ENCODE data around the gene KLHL9.
"Not testable (repeated sequence)": the region's sequence is repeated elsewhere in the genome, so short reads cannot be mapped to it uniquely, and the experiment has no call there.

The KLHL9 gene, protein sequence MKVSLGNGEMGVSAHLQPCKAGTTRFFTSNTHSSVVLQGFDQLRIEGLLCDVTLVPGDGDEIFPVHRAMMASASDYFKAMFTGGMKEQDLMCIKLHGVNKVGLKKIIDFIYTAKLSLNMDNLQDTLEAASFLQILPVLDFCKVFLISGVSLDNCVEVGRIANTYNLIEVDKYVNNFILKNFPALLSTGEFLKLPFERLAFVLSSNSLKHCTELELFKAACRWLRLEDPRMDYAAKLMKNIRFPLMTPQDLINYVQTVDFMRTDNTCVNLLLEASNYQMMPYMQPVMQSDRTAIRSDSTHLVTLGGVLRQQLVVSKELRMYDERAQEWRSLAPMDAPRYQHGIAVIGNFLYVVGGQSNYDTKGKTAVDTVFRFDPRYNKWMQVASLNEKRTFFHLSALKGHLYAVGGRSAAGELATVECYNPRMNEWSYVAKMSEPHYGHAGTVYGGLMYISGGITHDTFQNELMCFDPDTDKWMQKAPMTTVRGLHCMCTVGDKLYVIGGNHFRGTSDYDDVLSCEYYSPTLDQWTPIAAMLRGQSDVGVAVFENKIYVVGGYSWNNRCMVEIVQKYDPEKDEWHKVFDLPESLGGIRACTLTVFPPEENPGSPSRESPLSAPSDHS

DNA sequence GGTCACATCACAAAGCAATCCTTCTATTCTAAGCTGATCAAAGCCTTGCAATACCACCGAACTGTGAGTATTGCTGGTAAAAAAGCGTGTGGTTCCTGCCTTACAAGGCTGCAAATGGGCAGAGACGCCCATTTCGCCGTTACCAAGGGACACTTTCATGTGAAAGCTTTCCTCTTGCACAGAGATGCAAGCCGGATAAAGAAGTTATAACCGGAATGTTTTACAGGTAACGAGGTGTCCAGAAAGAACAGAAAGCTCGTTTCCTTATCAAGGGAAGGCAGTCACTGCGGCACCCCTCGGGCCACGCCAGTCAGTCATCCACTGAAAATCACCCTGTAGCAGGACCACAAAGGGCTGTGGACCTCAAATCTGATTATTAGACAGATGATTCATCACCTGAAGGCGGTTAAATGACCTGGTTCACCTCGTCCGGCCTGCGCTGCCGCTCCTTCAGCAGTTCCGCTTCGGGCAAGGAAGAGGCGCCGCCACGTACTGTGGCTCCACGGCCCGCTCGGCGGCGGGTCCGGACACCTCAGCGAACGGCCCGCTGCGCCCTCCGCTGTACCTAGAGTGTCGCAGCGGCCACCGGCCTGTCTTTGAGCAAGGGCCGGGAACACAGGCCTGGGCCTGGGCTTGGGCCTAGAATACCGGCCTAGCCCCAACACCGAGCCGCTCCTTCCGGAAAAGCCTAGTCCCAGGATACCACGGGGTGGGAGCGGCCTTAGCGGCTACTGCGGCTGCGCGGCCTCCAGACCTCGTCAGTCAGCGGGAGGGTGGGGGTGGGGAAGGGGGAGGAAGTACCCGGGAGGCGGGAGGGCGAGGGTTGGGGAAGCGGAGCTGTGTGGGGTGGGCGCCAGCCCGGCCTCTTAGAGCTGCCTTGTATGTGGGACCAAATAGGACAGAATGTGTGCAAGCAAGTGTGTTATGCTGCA lies at the start of gene KLHL9:
TSS of gene KLHL9 (minus strand) at position 704 of the 932 bp plus-strand sequence. CDS start at position 159, 545 bp downstream.
- peak; percentile 87 for DNase-seq (ENCODE audit: low read depth)

DNA sequence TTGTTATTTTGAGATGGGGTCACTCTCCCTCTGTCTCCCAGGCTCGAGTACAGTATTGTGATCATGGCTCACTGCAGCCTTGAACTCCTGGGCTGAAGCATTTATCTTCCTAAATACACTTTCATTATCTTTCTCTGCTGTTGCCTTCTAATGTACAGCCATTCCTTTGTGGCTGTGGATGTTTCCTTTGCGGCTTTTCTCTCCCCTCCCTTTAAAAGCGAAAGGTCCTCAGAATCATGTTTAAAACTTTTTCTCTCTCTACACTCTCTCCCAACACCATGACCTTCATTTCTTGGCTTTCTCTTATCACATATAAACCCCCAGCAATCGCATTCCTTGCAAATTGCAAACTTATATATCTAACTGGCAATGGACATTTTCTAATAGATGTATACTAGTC lies 48.4 kb upstream of the KLHL9 start:
- DNase-seq (ENCODE audit: low read depth): no peak

DNA sequence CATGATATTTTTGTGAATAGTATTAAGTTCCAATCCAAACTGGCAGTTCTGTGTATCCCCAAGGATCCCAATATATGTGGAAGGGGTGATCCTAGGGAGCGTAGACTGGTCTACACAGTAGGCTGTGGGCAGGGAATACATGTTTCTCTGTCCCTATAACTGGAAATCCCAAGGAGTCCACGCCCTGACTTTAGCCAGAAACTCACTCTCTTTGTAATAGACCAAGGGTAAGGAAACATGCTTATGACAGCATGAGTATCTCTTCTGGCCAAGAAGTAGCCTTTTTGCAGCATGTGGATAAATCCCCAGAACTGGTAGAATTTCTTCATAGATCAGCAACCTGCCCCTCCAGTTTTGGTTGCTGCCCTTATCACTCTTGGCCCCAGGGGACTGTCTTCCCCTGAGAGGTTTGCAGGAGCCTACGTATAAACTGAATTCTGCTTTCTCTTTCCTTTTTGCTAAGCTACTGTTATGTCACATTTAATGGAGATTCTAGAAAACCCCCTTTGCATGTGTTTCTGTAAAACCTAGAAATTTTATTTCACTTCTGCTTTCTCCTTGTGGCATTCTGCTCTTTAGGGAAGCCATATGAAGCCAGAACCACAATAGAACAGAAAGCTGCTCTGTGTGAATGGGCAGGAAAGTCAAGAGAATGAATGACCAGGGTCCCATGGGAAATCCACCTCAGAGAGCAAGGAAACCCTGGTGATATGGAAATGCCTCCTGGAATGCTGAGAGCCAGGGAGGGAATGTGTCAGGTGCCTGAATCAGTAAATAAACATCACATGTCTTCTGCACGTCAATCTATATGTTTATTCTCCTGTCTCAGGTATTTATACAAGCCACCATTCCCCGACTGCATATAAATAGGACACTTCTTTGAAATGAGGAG lies 46.5 kb upstream of the KLHL9 start:
- DNase-seq (ENCODE audit: low read depth): no peak

DNA sequence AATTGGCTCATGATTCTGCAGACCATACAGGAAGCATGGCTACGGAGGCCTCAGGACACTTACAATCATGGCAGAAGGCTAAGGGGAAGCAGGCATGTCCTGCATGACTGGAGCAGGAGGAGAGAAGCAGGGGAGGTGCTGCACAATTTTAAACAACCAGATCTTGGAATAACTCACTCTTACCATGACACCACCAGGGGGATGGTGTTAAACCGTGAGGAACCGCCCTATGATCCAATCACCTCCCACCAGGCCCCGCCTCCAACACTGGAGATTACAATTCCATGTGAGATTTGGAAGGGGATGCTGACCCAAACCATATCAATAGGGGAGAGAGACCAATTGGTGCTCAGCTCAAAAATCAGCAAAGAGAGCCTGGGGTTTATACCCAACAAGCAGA lies 36.3 kb upstream of the KLHL9 start:
- not testable (repeated sequence) for DNase-seq (ENCODE audit: low read depth)

DNA sequence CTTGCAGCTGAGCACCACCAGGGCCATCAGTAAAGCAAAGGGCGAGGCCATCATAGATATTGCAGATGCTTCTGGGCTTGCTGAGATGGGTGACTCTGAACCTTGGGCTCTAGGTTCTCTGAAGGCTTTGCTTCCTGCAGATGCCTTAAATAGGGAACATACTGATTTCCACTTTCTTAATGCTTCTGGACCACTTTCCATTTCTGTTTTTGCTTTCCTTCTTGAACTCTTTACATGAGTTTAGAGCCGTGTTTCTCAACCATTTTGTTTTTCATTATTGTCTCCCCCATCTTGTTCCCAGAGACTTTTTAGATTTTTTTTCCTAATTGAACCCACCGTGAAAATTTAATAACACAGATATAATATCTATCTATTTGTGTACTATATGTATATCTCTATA lies 32.8 kb upstream of the KLHL9 start, which contains the start of gene IFNA13:
TSS of gene IFNA13 (minus strand) at position 101 of the 400 bp plus-strand sequence. CDS start at position 54, 47 bp downstream.
- DNase-seq (ENCODE audit: low read depth): no peak

DNA sequence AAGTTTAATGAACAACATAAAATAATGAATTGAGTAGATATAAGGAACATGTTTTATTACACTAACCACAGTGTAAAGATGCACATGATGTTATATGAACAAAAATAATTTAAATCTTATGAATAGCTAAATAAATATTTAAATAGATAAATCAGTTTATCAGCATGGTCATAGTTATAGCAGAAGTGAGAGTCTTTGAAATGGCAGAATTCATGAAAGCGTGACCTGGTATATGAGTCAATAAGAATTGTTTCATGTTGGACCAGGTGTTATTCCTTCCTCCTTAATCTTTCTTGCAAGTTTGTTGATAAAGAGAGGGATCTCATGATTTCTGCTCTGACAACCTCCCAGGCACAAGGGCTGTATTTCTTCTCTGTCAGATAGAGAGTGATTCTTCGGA lies 32.0 kb upstream of the KLHL9 start:
- not testable (repeated sequence) for DNase-seq (ENCODE audit: low read depth)

DNA sequence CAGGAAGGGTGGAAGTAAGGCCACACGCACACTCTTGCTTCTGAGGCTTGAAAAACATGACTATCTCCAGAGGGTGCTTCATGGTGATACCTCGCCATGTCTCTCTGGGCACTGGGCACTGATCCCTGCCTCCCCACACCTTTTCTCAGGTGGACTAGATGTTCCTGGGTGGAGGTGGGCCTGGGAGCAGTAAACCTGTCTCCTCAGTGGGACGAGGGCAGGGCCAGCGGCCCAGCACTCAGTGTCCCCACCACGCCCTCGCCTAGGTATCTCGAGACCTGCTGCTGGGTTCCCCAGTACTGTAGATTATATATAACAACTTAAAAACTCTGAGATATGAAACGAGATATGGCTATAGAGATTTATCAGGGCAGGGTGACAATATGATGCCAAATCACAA lies 27.1 kb upstream of the KLHL9 start:
- DNase-seq (ENCODE audit: low read depth): no peak

DNA sequence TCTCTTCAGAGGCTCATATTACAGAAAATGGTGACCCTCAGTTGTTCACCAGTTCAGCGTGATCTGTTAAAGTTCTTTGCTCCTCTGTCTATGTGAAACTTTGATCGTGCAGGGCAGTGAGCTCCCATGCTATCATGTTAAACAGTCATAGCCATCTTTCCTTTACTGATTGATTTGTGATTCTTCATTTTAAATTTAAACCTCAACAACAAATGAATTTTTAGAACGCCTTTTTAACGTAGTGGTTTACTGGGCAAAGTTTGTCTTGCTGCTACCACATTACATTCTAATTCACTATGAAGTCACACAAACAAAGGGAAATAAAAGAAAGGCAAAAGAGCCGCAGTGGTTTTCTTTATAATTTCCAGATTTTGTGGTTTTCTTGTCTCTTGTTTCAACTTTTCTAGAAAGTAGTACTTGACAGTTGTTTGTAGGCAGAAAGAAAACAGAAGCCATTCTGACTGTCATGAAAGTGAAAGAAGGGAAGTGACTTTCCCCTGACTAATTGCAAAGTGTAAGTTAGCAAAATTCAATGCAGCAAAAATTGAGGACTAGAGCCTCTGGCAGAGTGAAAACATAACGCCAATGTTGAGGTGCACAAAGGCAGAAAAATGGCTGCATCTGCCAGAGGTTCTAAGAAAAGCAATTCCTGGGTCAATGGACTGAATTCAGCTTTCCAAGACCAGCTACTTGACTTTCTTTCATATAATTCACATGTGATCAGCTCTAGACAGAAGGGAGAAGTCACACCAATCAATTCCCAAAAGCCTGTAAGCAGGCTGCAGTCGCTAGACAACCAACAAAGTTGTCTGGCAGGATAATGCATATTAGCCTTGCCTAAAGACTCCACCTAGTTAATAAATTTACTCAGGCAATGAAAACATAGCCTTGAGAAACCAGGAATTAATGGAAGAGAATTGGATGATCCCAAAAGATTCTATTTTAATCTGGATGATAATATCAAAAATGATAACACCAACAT lies 22.6 kb upstream of the KLHL9 start:
- no peak for DNase-seq (ENCODE audit: low read depth)

DNA sequence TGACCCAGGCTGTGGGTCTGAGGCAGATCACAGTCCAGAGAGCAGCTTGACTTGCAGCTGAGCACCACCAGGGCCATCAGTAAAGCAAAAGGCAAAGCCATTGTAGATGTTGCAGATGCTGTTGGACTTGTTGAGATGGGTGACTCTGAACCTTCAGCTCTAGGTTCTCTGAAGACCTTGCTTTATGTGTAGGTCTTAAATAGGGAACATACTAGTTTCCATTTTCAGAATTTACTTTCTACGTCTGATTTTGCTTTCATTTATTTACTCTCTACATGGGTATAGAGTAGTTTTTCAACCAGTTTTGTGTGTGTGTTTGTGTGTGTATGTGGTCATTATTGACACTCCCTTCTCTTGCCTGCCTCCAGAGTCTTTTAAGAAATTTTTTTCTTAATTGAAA lies 15.6 kb upstream of the KLHL9 start, which contains the start of gene IFNA6:
TSS of gene IFNA6 (minus strand) at position 101 of the 400 bp plus-strand sequence. CDS start at position 101, 0 bp downstream.
- DNase-seq (ENCODE audit: low read depth): no peak

DNA sequence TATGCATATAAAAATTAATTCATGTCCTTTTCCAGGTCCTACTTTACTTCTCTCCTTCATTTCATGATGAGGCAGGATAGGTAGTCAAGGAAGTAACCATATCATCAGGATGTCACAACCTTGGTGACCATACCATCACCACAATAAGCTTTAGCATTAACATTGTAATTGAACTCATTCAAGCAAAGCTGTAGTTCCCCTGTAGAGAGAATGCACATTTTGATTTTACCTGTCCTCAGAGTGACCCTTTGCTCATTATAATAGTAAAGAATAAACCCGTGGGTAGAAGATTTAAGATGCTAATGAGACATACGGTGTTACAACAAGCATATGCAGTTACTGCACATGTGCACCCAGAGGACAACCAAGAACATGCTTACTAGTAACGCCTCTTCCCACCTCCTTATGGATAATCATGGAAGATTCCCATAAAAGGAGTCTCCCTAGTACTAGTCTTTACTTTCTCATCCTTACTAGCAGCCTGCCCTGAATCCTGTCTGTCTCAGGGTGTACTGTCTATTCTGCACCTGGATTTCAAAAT lies 13.3 kb upstream of the KLHL9 start:
- no peak for DNase-seq (ENCODE audit: low read depth)

DNA sequence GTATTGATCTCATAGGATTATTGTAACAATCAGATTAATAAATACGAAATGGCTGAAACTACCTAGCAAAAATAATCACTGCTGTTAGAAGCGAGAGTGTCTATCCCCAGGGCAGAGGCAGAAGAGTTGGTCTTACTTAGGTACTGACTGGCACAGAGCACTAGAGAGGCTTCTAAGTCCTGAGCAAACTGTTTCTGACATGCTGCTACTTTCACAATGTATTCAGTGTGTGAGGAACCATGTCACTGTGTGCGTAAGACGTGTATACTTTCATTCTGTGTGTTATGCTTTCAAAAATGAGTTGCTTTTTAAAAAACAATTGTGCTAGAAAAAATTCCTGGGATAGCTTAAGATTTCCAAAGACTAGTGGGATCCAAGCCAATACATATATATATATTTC lies 5.5 kb upstream of the KLHL9 start:
- DNase-seq (ENCODE audit: low read depth): no peak

DNA sequence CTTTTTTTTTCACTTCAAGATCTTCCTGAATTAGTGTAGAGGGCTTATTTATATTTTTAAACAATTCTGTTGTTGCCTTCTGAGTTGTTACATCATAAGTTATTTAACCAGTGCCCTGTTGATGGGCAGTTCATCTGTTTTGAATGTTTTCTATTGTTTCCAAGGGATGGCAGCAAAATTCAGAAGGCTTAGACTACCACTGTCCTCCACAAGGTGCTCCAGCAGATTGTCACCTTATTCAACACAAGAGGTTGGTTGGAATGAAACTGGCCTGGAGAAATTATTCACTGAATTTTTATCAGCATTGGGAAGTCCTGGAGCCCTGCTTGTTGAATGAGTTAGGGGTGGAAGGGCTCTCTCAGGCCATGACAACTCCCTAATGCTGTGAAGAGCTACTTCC lies 1.3 kb upstream of the KLHL9 start:
- no peak for DNase-seq (ENCODE audit: low read depth)

DNA sequence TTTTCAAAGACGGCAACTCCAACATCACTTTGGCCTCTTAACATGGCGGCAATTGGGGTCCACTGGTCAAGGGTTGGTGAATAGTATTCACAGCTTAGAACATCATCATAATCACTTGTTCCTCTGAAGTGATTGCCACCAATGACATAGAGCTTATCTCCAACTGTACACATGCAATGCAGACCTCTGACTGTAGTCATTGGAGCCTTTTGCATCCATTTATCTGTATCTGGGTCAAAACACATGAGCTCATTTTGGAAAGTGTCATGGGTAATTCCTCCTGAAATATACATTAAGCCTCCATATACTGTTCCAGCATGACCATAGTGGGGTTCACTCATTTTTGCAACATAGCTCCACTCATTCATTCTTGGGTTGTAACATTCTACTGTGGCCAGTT lies 2.0 kb downstream of the KLHL9 start:
- no peak for DNase-seq (ENCODE audit: low read depth)

DNA sequence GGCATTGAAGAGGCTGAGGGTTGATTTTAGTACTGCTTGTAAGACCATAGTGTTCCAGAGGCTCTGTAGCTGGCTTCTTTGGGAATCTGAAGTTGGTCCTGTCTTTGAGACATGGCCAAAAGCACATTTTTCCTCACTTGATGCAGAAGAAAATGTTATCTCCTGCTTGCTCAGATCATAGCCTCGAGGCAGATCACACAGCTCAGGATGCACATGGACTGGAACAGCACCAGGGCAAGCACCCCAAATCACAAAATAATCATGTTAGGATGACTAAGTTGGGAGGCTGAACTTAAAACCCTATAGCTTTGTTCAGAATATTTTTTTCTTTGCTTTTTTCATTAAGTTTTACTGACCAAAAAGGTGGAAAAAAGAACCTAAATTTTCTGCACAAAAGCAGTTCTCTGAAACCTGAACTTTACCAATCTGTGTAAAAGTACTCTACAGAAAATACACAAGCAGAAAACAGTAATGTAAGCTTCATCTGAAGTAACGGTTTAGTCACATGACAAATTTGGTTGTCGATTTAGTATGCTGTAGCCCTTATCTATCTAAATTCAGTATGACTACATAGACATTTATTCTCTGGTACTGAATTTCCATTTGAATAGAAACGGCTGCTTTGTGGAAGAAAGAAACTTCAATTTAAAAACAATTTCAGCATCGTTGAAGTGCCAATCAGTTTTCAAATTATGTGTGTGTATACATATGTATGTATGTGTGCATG lies 3.4 kb downstream of the KLHL9 start:
- no peak for DNase-seq (ENCODE audit: low read depth)

DNA sequence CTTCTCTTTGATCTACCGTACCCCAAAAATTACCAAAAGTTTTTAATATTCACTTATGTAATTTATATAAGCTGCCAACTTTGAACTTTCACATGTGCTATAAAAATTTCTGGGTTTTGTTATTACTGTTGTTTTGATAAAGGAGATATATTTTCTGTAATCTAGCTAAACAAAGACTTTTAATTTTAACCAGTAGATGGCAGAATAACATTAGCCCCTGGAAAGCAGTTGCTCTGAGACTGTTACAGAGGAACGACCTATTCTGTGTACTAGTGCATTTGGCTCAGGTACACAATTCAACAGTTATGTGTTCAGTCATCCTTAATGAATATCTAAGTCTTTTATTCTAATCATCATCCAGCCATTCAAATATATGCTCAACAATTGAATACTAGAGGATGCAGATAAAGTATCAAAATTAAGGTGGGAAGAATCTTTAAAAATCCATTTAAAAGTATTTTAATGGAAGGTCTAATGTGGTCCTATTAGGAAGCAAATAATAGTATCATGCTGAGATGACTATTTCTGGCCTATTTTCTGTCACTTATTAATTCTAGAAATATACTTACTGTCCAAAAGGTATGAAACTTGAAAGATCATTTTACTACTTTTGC lies 8.6 kb downstream of the KLHL9 start:
- no peak for DNase-seq (ENCODE audit: low read depth)

DNA sequence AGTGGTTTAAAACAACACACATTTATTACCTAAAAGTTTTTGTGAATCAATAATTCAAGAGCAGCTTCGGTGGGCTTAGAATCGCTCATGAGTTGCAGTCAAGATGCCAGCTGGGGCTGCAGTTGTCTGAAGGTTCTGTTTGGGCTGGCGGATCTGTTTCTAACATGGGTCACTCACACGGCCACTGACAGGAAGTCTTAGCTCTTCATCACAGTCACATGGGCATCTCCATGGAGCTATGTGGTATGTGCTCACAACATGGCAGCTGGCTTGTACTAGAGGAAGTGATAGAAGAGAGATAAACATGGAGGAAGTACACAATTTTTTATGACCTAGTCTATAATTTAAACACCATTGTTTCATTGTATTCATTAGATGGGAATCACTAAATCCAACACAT lies 11.2 kb downstream of the KLHL9 start:
- no peak for DNase-seq (ENCODE audit: low read depth)

DNA sequence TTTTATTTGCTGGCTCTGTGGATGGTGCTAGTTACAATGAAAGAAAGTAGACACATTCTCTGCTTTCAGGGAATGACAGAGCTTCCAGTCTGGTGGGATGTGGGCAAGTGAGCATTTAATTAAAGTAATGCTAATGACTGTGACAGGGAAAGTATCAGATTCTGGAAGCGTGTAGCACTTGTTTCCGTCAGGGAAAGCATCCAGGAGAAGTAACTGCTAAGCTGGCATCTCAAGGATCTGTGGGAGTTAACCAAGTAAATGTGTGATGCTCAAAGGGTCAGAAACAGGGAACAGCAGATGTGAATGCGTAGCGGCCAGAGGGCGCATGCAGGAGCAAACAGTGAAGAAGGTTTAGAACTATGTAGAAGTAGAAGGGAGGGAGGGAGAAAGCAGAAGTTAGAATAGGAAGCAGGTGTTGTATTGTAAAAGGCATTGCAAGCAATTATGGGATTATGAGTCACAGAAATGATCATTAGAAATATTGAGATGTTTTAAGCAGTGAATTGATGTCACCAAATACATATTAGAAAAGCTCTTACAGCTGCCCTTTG lies 12.2 kb downstream of the KLHL9 start:
- DNase-seq (ENCODE audit: low read depth): no peak

DNA sequence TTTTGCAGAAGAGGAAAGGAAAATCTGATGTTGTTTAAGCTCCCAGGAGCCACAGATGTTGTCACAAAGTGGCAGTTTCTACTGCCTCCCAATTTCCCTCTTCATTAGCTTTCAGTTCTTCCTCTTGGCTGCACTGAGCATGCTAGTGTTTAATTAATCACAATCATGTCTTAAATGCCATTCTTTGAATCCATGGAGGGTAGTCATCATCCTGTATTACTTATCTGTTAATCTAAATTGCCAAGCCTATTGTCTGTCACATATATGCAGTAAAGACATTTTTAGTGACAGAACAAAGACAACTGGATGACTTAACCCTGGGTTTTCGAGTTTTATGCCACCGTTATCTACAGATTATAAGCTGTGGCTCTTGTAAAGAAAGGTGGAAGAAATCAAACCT lies 14.7 kb downstream of the KLHL9 start:
- DNase-seq (ENCODE audit: low read depth): no peak
